PC-3 (cell line): ENCODE measurements around the gene YWHAQ. TPM values are rescaled to one million over a fixed set of nuclear protein-coding genes. Genes with fewer than 3 reads are reported as not detected.
A peak's percentile ranks its signal among the peaks of the same experiment; 100 is the strongest.

Experiments used
- ATAC-seq: fragments of 200-7000 bp; cut with Tn5 transposase; 2 replicates; pipeline ENCODE4 v1.9.1; 2020; ENCODE audit warnings: mild to moderate bottlenecking, moderate library complexity
- BruUV-seq: library from RNA; stranded (reverse); fragments of 400-500 nt; replicated peaks from 2 replicates; lab custom pipeline; 2021; lab: Mats Ljungman, UMichigan
- CTCF ChIA-PET: fragments of 300-600 bp; sonication (Branson Sonifier 250); formaldehyde crosslinking; loops from one replicate; lab custom pipeline; 2022; ENCODE audit warnings: antibody characterized with exemption; lab: Charles Lee
- POLR2A ChIA-PET: fragments of 300-600 bp; sonication (Branson Sonifier 250); formaldehyde crosslinking; loops from one replicate; lab custom pipeline; 2022; ENCODE audit warnings: antibody characterized with exemption; ENCODE audit not compliant: unreplicated experiment; lab: Charles Lee
- DNase-seq: peaks from one replicate; pipeline ENCODE4 v3.0.0-alpha.2; 2015
- H2AFZ ChIP-seq: fragments of 300-600 bp; sonication (generic); 2 replicates; pipeline ENCODE4 v1.6.0; 2016; ENCODE audit warnings: antibody characterized with exemption, low read length
- H3F3A ChIP-seq: fragments of 300-600 bp; sonication (generic); one replicate; pipeline ENCODE4 v1.6.0; 2017; ENCODE audit warnings: antibody characterized with exemption, low read length, control low read depth, mild to moderate bottlenecking; ENCODE audit not compliant: unreplicated experiment
- H3K27ac ChIP-seq: fragments of 300-600 bp; sonication (generic); 2 replicates; pipeline ENCODE4 v1.5.1; 2016; ENCODE audit warnings: mild to moderate bottlenecking, low read length
- H3K27me3 ChIP-seq: fragments of 300-600 bp; sonication (generic); 2 replicates; pipeline ENCODE4 v1.6.1; 2016; ENCODE audit warnings: low read length, mixed read lengths
- H3K36me3 ChIP-seq: fragments of 300-600 bp; sonication (generic); 2 replicates; pipeline ENCODE4 v1.6.1; 2016; ENCODE audit warnings: low read depth, mixed run types, low read length, mixed read lengths
- H3K4me1 ChIP-seq: fragments of 300-600 bp; sonication (generic); 2 replicates; pipeline ENCODE4 v1.5.1; 2016; ENCODE audit warnings: low read length; ENCODE audit not compliant: insufficient read depth
- H3K4me2 ChIP-seq: fragments of 300-600 bp; sonication (generic); 2 replicates; pipeline ENCODE4 v1.6.0; 2016; ENCODE audit warnings: low read length
- H3K4me3 ChIP-seq: fragments of 300-600 bp; sonication (generic); 2 replicates; pipeline ENCODE4 v1.5.1; 2016; ENCODE audit warnings: mild to moderate bottlenecking, low read length, mixed read lengths
- H3K79me2 ChIP-seq: fragments of 300-600 bp; sonication (generic); 2 replicates; pipeline ENCODE4 v1.6.1; 2017; ENCODE audit warnings: low read length, mixed read lengths
- H3K9ac ChIP-seq: fragments of 300-600 bp; sonication (generic); 2 replicates; pipeline ENCODE4 v1.6.0; 2016; ENCODE audit warnings: mild to moderate bottlenecking, low read length
- H3K9me2 ChIP-seq: fragments of 300-600 bp; sonication (generic); replicated peaks from 2 replicates; pipeline ENCODE4 v1.6.1; 2016; ENCODE audit warnings: mixed run types, low read length, mixed read lengths
- H3K9me3 ChIP-seq: fragments of 300-600 bp; sonication (generic); 2 replicates; pipeline ENCODE4 v1.6.1; 2016; ENCODE audit warnings: low read length, mixed read lengths
- H4K20me1 ChIP-seq: fragments of 300-600 bp; sonication (generic); 2 replicates; pipeline ENCODE4 v1.6.1; 2016; ENCODE audit warnings: low read length, mixed read lengths
- EZH2 ChIP-seq: fragments of 300-600 bp; sonication (generic); IDR thresholded peaks from one replicate; pipeline ENCODE4 v1.6.1; 2017; ENCODE audit warnings: antibody characterized with exemption, mild to moderate bottlenecking, low read length; ENCODE audit not compliant: unreplicated experiment
- EZH2phosphoT487 ChIP-seq: fragments of 300-600 bp; sonication (generic); IDR thresholded peaks from 2 replicates; pipeline ENCODE4 v1.6.1; 2018; ENCODE audit warnings: mild to moderate bottlenecking, antibody characterized with exemption, low read length, borderline replicate concordance
- intact Hi-C: fragments of 100-400 bp; cut with micrococcal nuclease; formaldehyde crosslinking; loops from 2 replicates; pipeline ENCODE4 v1.9.0; 2023
- total RNA-seq: library from RNA; depleted of rRNA; stranded (reverse); fragments of >200 nt; gene quantifications from 2 replicates; pipeline ENCODE4 v1.2.3, GENCODE V29; 2014
- TF ChIP-seq, protein P1 (sequence below): fragments of 300-600 bp; sonication (generic); conservative IDR thresholded peaks from 2 replicates; pipeline ENCODE4 v1.5.1; 2017; ENCODE audit warnings: antibody characterized with exemption, low read depth, mild to moderate bottlenecking, low read length

YWHAQ gene
- total RNA-seq, 1 experiment from 2014 or later: 377 TPM

DNA sequence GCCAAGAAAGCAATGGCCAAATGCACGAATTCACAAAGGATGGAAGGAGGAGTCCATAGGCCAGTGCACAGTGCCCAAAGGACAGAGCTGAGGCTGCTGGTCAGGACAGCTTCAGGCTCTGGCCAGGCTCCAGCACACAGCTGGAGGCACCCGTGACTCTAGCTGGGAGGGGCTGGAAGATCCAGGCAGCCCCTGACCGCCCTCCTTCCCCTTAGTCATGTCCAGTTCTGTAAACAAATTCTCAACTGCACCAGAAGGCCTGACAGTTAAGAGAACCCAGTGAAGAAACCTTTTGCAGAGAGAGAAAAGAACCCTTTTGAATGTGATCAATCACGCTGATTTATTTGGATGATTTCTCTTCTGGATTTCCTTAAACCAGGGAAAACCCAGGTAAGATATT is 7.7 kb upstream of the YWHAQ start:
- CTCF ChIA-PET: interaction anchor here (0.7 to 1.5 kb wide), 3 partner anchors 30 to 161 kb away, joined by 3 read pairs; no protein-coding TSS in a partner anchor

DNA sequence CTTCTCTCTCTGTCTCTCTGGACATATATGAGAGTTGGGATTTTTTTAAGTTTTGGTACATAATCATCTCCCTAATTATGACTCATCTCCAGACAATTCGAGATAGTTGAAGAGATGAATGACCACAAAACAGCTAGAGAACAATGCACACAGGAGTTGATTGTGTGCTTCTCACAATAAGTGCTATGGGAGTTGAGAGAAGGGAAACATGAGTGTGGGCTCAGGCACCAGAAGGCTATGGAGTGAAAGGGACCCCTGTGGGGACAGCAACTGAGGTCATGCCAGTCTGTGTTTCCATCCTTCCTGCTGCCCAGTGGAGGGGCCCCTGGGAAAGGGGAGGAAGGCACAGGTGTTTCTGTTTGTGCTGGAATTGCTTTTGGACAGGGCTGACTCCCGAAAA is 6.5 kb upstream of the YWHAQ start:
- POLR2A ChIA-PET: interaction anchor here (0.5 kb wide), 1 partner anchor 474 kb away, joined by 3 read pairs; no protein-coding TSS in a partner anchor
- Histone ChIP-seq H3K27ac (peak overlapping the region; percentile 49), H3K36me3 (no peaks in the 10 kb centered on the region), H4K20me1 (no peaks in the 10 kb centered on the region), H3K4me3 (no peak overlapping the region), H3K9me3 (no peaks in the 10 kb centered on the region), H3K79me2 (no peaks in the 10 kb centered on the region), H3K9me2 (no peaks in the 10 kb centered on the region), H3K27me3 (no peaks in the 10 kb centered on the region), H2AFZ (no peak overlapping the region), H3K9ac (no peak overlapping the region), H3K4me2 (peak overlapping the region; percentile 39), H3F3A (no peaks in the 10 kb centered on the region), H3K4me1 (peaks cover 35% of the 10 kb centered on the region)
- CTCF ChIA-PET: interaction anchor here (1.5 kb wide), 1 partner anchor 66 kb away, joined by 3 read pairs; no protein-coding TSS in a partner anchor
- DNase-seq (peak; percentile 82), ATAC-seq (peak; percentile 55)
- intact Hi-C loops: loop anchor here (10.0 kb wide), 1 partner anchor 147 kb away; no protein-coding TSS in a partner anchor
- TF ChIP-seq EZH2phosphoT487 (no peak), EZH2 (no peak)
- TF ChIP-seq, protein P1, sequence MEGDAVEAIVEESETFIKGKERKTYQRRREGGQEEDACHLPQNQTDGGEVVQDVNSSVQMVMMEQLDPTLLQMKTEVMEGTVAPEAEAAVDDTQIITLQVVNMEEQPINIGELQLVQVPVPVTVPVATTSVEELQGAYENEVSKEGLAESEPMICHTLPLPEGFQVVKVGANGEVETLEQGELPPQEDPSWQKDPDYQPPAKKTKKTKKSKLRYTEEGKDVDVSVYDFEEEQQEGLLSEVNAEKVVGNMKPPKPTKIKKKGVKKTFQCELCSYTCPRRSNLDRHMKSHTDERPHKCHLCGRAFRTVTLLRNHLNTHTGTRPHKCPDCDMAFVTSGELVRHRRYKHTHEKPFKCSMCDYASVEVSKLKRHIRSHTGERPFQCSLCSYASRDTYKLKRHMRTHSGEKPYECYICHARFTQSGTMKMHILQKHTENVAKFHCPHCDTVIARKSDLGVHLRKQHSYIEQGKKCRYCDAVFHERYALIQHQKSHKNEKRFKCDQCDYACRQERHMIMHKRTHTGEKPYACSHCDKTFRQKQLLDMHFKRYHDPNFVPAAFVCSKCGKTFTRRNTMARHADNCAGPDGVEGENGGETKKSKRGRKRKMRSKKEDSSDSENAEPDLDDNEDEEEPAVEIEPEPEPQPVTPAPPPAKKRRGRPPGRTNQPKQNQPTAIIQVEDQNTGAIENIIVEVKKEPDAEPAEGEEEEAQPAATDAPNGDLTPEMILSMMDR: no peak
- BruUV-seq: no TSS peak

More for the DNA sequence above, 7.7 kb upstream of the YWHAQ start:
- no peak overlapping the region for H3K4me3 ChIP-seq
- H3K27me3 ChIP-seq: no peaks in the 10 kb centered on the region
- no peaks in the 10 kb centered on the region for H3K36me3 ChIP-seq
- intact Hi-C loops: loop anchor here (1.0 to 10.0 kb wide), 2 partner anchors 65 to 146 kb away; no protein-coding TSS in a partner anchor
- no peaks in the 10 kb centered on the region for H4K20me1 ChIP-seq
- H3K9ac ChIP-seq: no peak overlapping the region
- no peaks in the 10 kb centered on the region for H3K79me2 ChIP-seq
- peaks cover 35% of the 10 kb centered on the region for H3K4me1 ChIP-seq
- H3F3A ChIP-seq: no peaks in the 10 kb centered on the region
- H3K9me2 ChIP-seq: no peaks in the 10 kb centered on the region
- H3K4me2 ChIP-seq: peak overlapping the region; percentile 39
- DNase-seq (peak; percentile 94), ATAC-seq (peak; percentile 87)
- H3K27ac ChIP-seq: peak overlapping the region; percentile 49; the same call in 1 of the 2 replicates
- no peaks in the 10 kb centered on the region for H3K9me3 ChIP-seq
- TF ChIP-seq EZH2 (no peak), EZH2phosphoT487 (no peak)
- TF ChIP-seq, protein P1: no peak
- H2AFZ ChIP-seq: no peak overlapping the region
- no TSS peak for BruUV-seq
- POLR2A ChIA-PET: interaction anchor here (0.9 kb wide), 1 partner anchor 65 kb away, joined by 6 read pairs; no protein-coding TSS in a partner anchor

DNA sequence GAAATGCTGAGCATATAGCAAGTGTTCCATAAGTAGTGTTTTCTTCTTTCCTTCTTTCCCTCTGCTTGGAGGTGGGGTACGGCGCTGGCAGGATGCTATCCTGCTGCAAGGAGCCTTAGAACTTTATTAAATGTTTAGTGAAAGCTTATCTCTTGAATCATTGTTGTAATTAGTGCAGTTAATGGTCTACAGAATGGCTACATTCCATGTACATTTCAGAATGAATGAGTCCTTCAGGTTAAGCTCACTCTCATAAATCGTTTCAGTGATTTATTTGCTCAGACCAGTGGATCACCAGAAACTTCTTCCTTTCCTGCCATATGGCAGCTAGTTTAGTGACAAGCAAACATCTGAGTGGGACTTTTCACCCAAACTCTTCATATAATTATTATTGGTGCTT is 3.3 kb upstream of the YWHAQ start:
- H3K4me1 ChIP-seq: peaks cover 37% of the 10 kb centered on the region
- POLR2A ChIA-PET: no interaction called here
- H3K79me2 ChIP-seq: peaks cover 13% of the 10 kb centered on the region
- H3K9me3 ChIP-seq: no peaks in the 10 kb centered on the region
- peaks cover 11% of the 10 kb centered on the region for H3K36me3 ChIP-seq
- intact Hi-C loops: loop anchor here (10.0 kb wide), 1 partner anchor 151 kb away; no protein-coding TSS in a partner anchor
- H3K4me3 ChIP-seq: no peak overlapping the region
- H4K20me1 ChIP-seq: peaks cover 11% of the 10 kb centered on the region
- DNase-seq: no peak
- no peaks in the 10 kb centered on the region for H3F3A ChIP-seq
- no peak for ATAC-seq
- CTCF ChIA-PET: interaction anchor here (0.6 kb wide), 1 partner anchor 166 kb away, joined by 3 read pairs; no protein-coding TSS in a partner anchor
- TF ChIP-seq EZH2phosphoT487: no peak
- TF ChIP-seq, protein P1: no peak
- no peak for TF ChIP-seq EZH2
- H3K27ac ChIP-seq: no peak overlapping the region
- no peaks in the 10 kb centered on the region for H3K9me2 ChIP-seq
- H3K4me2 ChIP-seq: no peak overlapping the region
- H3K9ac ChIP-seq: no peak overlapping the region
- H2AFZ ChIP-seq: no peak overlapping the region
- no peaks in the 10 kb centered on the region for H3K27me3 ChIP-seq
- BruUV-seq: no TSS peak
